HG03025 (cell line): ENCODE results near the gene DTX2.
"Not testable (repeated sequence)": the region's sequence is repeated elsewhere in the genome, so short reads cannot be mapped to it uniquely, and the experiment has no call there.

Source experiments
- ATAC-seq: cut with Tn5 transposase; IDR thresholded peaks from one replicate; pipeline ENCODE4 v1.9.1; 2021; ENCODE audit warnings: mild to moderate bottlenecking, moderate library complexity; ENCODE audit not compliant: unreplicated experiment, low FRiP score

The DTX2 gene

DNA sequence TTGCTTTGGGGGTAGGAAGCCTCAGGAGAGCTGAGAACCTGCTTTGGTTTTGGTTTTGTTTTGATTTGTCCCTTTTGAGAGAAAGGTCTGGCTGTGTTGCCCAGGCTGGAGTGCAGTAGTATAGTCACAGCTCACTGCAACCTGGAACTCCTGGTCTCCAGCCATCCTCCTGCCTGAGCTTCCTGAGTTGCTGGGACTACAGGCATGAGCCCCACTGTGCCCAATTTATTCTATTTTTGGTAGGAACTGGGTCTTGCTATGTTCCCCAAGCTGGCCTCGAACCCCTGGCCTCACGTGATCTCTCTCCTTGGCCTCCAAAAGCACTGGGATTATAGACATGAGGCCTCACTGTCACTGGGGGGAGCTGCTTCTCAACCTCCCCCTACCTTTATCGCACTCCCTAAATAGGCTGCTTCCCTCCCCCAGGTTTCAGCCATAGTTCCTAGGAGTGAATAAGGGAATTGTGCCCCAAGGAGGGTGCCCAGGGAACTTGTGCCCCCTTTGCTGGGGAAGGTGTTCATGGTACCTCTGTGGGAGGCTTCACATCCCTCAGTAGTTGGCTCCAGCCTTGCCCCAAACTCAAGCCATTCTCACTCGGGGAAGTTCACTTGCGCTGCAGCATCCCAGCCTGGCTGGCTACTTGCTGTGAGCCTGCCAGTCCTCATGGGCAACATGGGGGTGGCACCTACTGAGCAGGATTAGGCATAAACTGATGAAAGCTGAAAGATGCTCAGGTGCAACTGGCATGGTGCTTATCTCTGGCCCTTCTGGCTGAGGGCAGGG lies 18.7 kb upstream of the DTX2 start:
- not testable (repeated sequence) for ATAC-seq

GRCh38 chr7:76443846-76444245 lies 17.7 kb upstream of the DTX2 start:
- ATAC-seq = not testable (repeated sequence)

DNA sequence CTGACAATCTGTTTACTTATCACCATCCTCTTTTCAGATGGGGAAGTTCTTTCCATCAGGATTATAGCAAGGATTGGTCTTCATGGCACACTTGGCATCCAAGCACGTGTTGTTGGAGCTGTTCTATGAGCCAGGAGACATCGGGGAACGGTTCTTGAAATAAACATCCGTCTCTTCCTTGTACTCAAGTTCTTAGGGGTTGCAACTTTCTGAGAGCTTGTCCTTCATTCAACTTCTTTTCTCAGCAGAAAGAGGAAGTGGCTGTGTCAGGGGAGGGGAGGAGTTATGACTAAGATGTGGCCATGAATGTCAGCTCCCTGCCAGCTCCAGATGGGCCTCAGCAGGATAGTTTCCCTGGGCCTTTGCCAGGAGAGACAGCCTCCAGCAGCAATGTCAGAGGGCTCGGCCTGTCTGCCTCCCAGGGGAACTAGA lies 15.9 kb upstream of the DTX2 start:
- ATAC-seq = peak; percentile 81

GRCh38 chr7:76457017-76457416 lies 4.5 kb upstream of the DTX2 start:
- not testable (repeated sequence) for ATAC-seq

DNA sequence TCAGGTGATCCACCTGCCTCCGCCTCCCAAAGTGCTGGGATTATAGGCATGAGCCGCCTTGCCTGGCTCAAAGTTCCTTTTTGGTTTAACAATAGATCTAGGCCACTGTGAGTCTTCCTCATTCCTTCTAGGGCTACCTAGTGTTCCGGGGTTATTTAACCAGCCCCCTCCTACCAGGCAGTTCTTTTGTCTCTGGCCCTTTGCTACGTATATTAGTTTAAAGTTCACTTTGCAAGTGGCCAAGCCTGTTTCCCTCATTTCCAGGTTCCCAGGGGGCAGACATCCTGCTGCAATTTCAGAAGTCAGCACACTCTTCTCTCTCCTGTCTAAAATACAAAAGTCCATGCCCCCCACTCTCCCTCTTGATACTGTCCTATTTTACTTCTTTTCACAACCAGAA lies 3.0 kb upstream of the DTX2 start:
- not testable (repeated sequence) for ATAC-seq

DNA sequence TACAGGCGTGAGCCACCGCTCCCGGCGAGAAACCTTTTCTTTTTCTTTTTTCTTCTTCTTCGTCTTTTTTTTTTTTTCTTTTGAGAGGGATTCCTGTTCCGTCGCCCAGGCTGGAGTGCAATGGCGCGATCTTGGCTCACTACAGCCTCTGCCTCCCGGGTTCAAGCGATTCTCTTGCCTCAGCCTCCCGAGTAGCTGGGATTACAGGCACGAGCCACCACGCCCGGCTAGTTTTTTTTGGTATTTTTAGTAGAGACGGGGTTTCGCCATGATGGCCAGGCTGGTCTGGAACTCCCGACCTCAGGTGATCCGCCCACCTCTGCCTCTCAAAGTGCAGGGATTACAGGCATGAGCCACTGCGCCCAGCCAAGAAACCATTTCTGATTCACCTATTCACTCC lies 742 bp upstream of the DTX2 start:
- ATAC-seq = not testable (repeated sequence)

- ATAC-seq = not testable (repeated sequence)
Measured at GRCh38 chr7:76462271-76462882, 868 bp downstream of the DTX2 start.

GRCh38 chr7:76464959-76465358 lies 3.5 kb downstream of the DTX2 start:
- not testable (repeated sequence) for ATAC-seq

- ATAC-seq = not testable (repeated sequence)
Measured at GRCh38 chr7:76465950-76466349, 4.4 kb downstream of the DTX2 start.

- ATAC-seq = not testable (repeated sequence)
Measured at GRCh38 chr7:76467743-76468404, 6.4 kb downstream of the DTX2 start.

DNA sequence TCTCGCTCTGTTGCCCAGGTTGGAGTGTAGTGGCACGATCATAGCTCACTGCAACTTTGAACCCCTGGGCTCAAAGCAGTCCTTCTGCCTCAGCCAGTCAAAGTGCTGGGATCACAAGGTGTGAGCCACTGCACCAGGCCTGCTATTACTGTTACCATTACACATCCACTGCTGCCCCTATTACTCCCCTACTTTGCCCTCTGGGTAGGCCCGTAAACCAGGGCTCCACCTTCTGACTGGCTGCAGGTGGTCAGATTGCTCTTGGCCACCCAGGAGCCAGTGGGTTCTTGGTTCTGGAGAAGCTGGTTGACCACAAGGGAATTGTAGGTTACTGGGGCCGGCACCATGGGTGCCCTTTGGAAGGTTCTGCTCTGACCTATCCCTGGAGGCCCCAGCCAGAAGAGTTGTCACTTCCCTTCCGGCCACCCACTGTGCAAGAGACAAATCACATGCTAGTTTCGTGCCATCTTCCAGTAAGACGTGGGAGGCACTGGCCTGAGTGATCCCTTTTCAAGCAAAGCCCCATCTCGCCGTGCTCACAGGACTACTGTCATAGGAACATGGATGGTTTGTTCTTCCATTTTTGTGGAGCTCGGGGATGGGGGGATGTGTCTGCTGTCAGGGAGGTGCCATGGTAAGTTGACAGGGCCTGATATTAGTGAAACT lies 10.2 kb downstream of the DTX2 start:
- ATAC-seq = not testable (repeated sequence)

DNA sequence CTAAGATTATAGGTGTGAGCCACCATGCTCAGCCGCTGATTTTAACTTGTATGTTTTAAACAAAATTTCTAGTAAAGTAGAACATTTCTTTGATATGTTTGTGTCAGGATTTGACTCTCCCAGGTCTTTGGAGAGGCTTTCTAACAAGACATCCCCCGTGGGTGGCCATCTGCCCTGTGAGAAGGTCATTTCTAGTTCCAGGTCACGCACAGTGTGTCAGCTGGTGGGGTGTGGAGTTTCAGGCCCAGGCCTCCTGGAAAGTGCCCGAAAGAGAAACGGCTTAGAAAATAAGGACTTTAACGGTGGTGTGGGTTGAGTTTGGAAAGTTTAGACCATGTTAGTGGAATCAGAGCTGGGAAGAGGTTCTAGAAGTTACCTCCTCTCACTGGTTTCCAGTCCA lies 11.6 kb downstream of the DTX2 start:
- not testable (repeated sequence) for ATAC-seq

DNA sequence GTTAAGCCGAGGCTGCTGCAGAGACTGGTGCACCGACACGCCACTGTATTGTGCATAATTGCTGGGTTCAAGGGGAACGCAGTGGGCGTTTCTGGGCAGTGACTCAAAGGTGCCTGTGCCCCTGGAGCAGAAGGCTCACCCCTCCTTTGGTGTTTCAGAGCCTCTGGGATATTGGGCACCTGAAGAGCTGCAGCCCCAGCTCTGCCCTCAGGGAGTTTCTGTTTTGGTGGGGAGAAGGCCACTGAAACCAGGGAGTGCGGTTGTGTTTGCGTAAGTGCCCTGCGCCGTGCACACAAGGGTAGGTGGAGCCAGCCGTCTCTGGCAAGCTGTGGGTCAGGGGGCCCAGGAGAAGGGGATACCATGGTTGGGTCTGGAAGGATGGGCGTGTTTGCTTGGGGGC lies 14.8 kb downstream of the DTX2 start:
- not testable (repeated sequence) for ATAC-seq

- ATAC-seq = not testable (repeated sequence)
Measured at GRCh38 chr7:76476742-76477474, 15.4 kb downstream of the DTX2 start.

DNA sequence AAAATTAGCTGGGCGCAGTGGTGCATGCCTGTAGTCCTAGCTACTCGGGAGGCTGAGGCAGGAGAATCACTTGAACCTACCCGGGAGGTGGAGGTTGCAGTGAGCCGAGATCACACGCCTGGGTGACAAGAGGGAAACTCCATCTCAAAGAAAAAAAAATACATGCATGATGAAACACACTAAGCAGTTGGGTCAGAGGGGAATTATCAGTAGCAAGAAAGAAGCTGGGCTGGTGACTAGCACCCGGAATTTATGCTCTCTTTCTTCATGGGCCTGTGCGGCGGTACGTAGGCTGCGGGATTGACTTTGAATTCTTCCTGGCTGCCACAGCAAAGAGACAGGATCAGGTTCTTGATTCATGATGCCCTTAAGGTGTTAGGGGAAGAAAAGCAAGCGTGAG lies 18.1 kb downstream of the DTX2 start:
- ATAC-seq = not testable (repeated sequence)

DNA sequence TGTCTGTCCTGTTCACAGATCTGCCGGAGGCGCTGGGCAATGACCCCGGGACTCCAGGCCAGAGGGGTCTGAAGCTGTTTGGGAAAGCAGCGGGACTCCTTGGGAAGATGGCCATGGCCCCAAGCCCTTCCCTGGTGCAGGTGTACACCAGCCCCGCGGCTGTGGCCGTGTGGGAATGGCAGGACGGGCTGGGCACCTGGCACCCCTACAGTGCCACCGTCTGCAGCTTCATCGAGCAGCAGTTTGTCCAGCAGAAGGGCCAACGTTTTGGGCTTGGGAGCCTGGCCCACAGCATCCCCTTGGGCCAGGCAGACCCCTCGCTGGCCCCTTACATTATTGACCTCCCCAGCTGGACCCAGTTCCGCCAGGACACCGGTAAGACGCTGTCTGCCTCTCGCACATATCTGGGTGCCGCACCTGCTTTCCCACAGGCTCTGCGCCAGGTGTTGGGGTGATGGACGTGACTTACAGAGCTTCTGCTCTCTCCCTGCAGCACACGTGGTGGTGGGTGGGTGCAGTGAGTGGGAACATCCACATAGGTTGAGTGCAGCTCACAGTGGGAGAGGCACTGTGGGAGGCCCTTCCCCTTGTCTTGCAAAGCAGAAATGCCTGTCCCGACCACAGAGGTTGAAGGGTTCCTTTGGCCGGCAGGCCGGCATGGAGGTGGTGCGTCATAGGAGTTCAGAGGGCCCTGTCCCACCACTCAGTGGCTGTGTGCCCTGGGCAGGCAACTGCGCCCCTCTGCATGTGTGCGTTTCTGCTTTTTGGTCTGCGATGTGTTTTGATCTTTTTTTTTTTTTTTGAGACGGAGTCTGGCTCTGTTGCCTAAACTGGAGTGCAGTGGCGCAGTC lies 19.1 kb downstream of the DTX2 start:
- not testable (repeated sequence) for ATAC-seq

- not testable (repeated sequence) for ATAC-seq
Measured at GRCh38 chr7:76482660-76483059, 21.2 kb downstream of the DTX2 start.

GRCh38 chr7:76483081-76483480 lies 21.6 kb downstream of the DTX2 start:
- ATAC-seq = not testable (repeated sequence)

- not testable (repeated sequence) for ATAC-seq
Measured at GRCh38 chr7:76484456-76484855, 22.9 kb downstream of the DTX2 start.
